K562 (cell line): ENCODE results near the gene ARHGAP35. TPM values are rescaled to one million over a fixed set of nuclear protein-coding genes. Genes with fewer than 3 reads are reported as not detected.

Experiments used
- CBX3 ChIP-seq, 2 experiments: IDR thresholded peaks; 1 replicate in 1 of 2; 2 replicates in 1 of 2; pipeline ENCODE4 v1.6.1; 2012; ENCODE audit warnings: inconsistent platforms in 2 of 2, low read length in 2 of 2, borderline replicate concordance in 1 of 2, control low read depth in 1 of 2
- CREB3L1 ChIP-seq: fragments of 450-650 bp; IDR thresholded peaks from 2 replicates; pipeline ENCODE4 v1.6.1; 2014; ENCODE audit warnings: low read depth, mild to moderate bottlenecking, moderate library complexity, borderline replicate concordance
- EHMT2 ChIP-seq: fragments of 450-650 bp; IDR thresholded peaks from 2 replicates; pipeline ENCODE4 v1.6.1; 2018; ENCODE audit warnings: antibody characterized with exemption
- ETS2 ChIP-seq: IDR thresholded peaks from 2 replicates; pipeline ENCODE4 v1.6.1; 2016; ENCODE audit warnings: borderline replicate concordance, missing genetic modification characterization, mild to moderate bottlenecking, moderate library complexity, missing compliant biosample characterization; ENCODE audit not compliant: poor library complexity, severe bottlenecking
- IFI16 ChIP-seq: fragments of 250-450 bp; sonication (Bioruptor Pico); IDR thresholded peaks from 2 replicates; pipeline ENCODE4 v2.1.2; 2022; ENCODE audit warnings: mild to moderate bottlenecking, inconsistent platforms
- KDM1A ChIP-seq, 2 experiments: fragments of 450-650 bp; IDR thresholded peaks; 2 replicates each; pipeline ENCODE4 v1.6.1; 2016; ENCODE audit warnings: mild to moderate bottlenecking in 2 of 2
- MCM2 ChIP-seq: fragments of 450-650 bp; IDR thresholded peaks from 2 replicates; pipeline ENCODE4 v1.6.1; 2017; ENCODE audit warnings: low read depth, mild to moderate bottlenecking
- MIER1 ChIP-seq: fragments of 450-650 bp; IDR thresholded peaks from 2 replicates; pipeline ENCODE4 v1.6.1; 2016; ENCODE audit warnings: antibody characterized with exemption, mild to moderate bottlenecking, low read depth
- MTA3 ChIP-seq: fragments of 450-650 bp; formaldehyde crosslinking; IDR thresholded peaks from 2 replicates; pipeline ENCODE4 v1.6.1; 2017; ENCODE audit warnings: mild to moderate bottlenecking, borderline replicate concordance
- NELFE ChIP-seq: IDR thresholded peaks from 2 replicates; pipeline ENCODE4 v1.6.1; 2011; ENCODE audit warnings: mild to moderate bottlenecking; ENCODE audit not compliant: insufficient read depth, insufficient read length
- POLR2A ChIP-seq: fragments of 450-650 bp; conservative IDR thresholded peaks from 2 replicates; pipeline ENCODE4 v1.6.1; 2016
- POU5F1 ChIP-seq: fragments of 150-350 bp; IDR thresholded peaks from 2 replicates; pipeline ENCODE4 v1.6.1; 2014; ENCODE audit warnings: borderline replicate concordance, low read length, low read depth, mild to moderate bottlenecking; ENCODE audit not compliant: partially characterized antibody
- SRSF1 ChIP-seq: fragments of 200-400 bp; formaldehyde crosslinking; IDR thresholded peaks from 2 replicates; pipeline ENCODE4 v1.6.1; 2017; ENCODE audit warnings: mild to moderate bottlenecking, low read depth, low read length, moderate library complexity
- STAG1 ChIP-seq: sonication (generic); formaldehyde crosslinking; IDR thresholded peaks from 2 replicates; pipeline ENCODE4 v1.5.0; 2020; ENCODE audit warnings: missing genetic modification reagents, borderline replicate concordance
- U2AF1 ChIP-seq: fragments of 200-400 bp; formaldehyde crosslinking; optimal IDR thresholded peaks from 2 replicates; pipeline ENCODE3; 2017; ENCODE audit warnings: mild to moderate bottlenecking, low read depth, low read length, moderate library complexity
- WHSC1 ChIP-seq: IDR thresholded peaks from one replicate; pipeline ENCODE4 v1.6.1; 2012; ENCODE audit warnings: low read length, control low read depth, inconsistent platforms
- ZNF140 ChIP-seq: fragments of 250-450 bp; sonication (Bioruptor Pico); IDR thresholded peaks from 2 replicates; pipeline ENCODE4 v1.8.0; 2021; ENCODE audit warnings: moderate library complexity, mild to moderate bottlenecking, inconsistent platforms
- ZNF146 ChIP-seq: IDR thresholded peaks from one replicate; pipeline ENCODE4 v1.6.1; 2018; ENCODE audit warnings: missing compliant biosample characterization; ENCODE audit not compliant: unreplicated experiment
- ZNF384 ChIP-seq: IDR thresholded peaks from 2 replicates; pipeline ENCODE4 v1.6.1; 2012; ENCODE audit warnings: low read depth, low read length, improper control_type of control experiment
- ZNF445 ChIP-seq: fragments of 250-450 bp; sonication (Bioruptor Pico); IDR thresholded peaks from 2 replicates; pipeline ENCODE4 v1.4.0; 2020; ENCODE audit warnings: low read depth, mild to moderate bottlenecking, moderate library complexity
- polyA plus RNA-seq, 8 experiments: library from polyadenylated mRNA; depleted of rRNA in 4 of 8; stranded (reverse) in 5 of 8; unstranded in 3 of 8; fragments of >200 nt; fragmentation: Nextera tagmentation in 2 of 8; fragmentation: Illumina TruSeq in 1 of 8; extraction: Ambion mirVana in 2 of 8; extraction: Trizol in 1 of 8; gene quantifications; 2 replicates each; pipeline versions ENCODE4 v1.2.1 to v1.2.3, GENCODE V29; 2011 to 2014; ENCODE audit warnings: inconsistent platforms in 1 of 8, missing spikeins in 1 of 8
- total RNA-seq, 7 experiments: library from RNA; depleted of rRNA in 6 of 7; stranded (reverse); fragments of >200 nt in 6 of 7; fragmentation: Illumina TruSeq in 2 of 7; extraction: Trizol in 2 of 7; gene quantifications; 2 replicates each; pipeline versions ENCODE4 v1.2.1 to v1.2.3, GENCODE V29; 2011 to 2021; ENCODE audit warnings: low replicate concordance in 1 of 7
- TF ChIP-seq, protein P1 (sequence below): fragments of 450-650 bp; formaldehyde crosslinking; IDR thresholded peaks from 2 replicates; pipeline ENCODE4 v1.4.0; 2020; ENCODE audit warnings: mild to moderate bottlenecking, moderate library complexity
- TF ChIP-seq, protein P2 (sequence below): fragments of 250-450 bp; sonication (Bioruptor Pico); IDR thresholded peaks from 2 replicates; pipeline ENCODE4 v1.5.0; 2022; ENCODE audit warnings: mild to moderate bottlenecking
- TF ChIP-seq, protein P3 (sequence below): IDR thresholded peaks from 3 replicates; pipeline ENCODE4 v1.6.1; 2011; ENCODE audit warnings: borderline replicate concordance, mild to moderate bottlenecking; ENCODE audit not compliant: insufficient read length, insufficient read depth

ARHGAP35 gene
- total and polyA plus RNA-seq, 9 of the 15 experiments (the other 6 are each of a cell fraction or from before 2014, with no cell fraction given) = 0.27 to 26.4 (median 10.2) TPM

DNA sequence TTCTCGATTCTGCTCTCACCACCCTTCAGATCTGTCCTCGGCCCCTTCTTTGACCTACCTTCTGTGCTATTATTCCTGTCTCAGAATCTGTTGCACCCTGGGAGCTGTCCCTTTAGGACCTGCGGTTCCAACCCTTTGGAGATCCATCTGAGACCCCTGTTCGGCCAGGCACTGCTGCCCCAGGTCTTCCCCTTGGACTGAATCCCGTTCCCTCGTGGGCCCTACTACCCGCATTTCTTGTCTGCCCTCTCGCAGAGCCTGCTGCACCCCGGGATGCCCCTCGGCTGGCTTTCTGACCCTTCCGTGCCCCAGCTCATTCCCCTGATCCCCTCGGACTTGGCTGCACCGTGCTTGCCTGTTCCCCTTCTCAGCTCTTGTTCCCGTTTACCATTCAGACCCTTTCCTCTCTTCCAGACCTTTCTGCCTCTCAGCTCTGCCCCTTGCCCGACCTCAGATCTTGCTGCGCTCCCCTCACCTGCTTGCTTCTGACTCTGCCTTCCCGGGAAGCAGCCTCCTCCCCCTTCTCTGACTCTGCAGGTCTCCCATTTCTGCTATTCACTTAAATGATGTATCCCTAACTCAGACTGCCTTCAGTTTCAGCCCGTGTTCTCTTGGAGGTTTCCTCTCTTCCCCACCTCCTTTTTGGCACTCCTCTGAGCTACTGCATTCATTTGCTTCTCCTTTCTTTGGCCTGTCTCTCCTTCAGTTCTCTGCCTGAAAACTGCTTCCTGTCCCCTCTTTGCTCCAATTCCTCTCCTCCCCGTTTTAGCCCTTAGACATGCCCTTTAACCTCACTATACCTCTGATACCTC, 1.1 kb downstream of the ARHGAP35 start (continued):
- TF ChIP-seq, protein P1, sequence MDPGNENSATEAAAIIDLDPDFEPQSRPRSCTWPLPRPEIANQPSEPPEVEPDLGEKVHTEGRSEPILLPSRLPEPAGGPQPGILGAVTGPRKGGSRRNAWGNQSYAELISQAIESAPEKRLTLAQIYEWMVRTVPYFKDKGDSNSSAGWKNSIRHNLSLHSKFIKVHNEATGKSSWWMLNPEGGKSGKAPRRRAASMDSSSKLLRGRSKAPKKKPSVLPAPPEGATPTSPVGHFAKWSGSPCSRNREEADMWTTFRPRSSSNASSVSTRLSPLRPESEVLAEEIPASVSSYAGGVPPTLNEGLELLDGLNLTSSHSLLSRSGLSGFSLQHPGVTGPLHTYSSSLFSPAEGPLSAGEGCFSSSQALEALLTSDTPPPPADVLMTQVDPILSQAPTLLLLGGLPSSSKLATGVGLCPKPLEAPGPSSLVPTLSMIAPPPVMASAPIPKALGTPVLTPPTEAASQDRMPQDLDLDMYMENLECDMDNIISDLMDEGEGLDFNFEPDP (CRISPR knock-in tag) = no peak
- TF ChIP-seq MTA3 (no peak), STAG1 (CRISPR knock-in tag) (no peak), ZNF384 (no peak), ZNF146 (CRISPR knock-in tag) (no peak), ZNF445 (CRISPR knock-in tag) (no peak), NELFE (no peak), SRSF1 (no peak), POU5F1 (no peak), ZNF140 (CRISPR knock-in tag) (no peak), KDM1A (IDR thresholded peaks at IDR 0.05) (0 out of 4 replicates have a peak, but pooled peaks of 1 of the 2 experiments have one; percentile 14), MCM2 (no peak), POLR2A (no peak), EHMT2 (peak; percentile 25; the same call in 1 of the 2 replicates), WHSC1 (no peak), MIER1 (no peak), IFI16 (CRISPR knock-in tag) (no peak), CBX3 (IDR thresholded peaks at IDR 0.05; ENCODE audit: borderline replicate concordance in 1 of 2, low read length in 2 of 2) (no peak), CREB3L1 (no peak), ETS2 (tag) (no peak), U2AF1 (no peak)
- TF ChIP-seq, protein P2, sequence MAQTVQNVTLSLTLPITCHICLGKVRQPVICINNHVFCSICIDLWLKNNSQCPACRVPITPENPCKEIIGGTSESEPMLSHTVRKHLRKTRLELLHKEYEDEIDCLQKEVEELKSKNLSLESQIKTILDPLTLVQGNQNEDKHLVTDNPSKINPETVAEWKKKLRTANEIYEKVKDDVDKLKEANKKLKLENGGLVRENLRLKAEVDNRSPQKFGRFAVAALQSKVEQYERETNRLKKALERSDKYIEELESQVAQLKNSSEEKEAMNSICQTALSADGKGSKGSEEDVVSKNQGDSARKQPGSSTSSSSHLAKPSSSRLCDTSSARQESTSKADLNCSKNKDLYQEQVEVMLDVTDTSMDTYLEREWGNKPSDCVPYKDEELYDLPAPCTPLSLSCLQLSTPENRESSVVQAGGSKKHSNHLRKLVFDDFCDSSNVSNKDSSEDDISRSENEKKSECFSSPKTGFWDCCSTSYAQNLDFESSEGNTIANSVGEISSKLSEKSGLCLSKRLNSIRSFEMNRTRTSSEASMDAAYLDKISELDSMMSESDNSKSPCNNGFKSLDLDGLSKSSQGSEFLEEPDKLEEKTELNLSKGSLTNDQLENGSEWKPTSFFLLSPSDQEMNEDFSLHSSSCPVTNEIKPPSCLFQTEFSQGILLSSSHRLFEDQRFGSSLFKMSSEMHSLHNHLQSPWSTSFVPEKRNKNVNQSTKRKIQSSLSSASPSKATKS = no peak
- TF ChIP-seq, protein P3, sequence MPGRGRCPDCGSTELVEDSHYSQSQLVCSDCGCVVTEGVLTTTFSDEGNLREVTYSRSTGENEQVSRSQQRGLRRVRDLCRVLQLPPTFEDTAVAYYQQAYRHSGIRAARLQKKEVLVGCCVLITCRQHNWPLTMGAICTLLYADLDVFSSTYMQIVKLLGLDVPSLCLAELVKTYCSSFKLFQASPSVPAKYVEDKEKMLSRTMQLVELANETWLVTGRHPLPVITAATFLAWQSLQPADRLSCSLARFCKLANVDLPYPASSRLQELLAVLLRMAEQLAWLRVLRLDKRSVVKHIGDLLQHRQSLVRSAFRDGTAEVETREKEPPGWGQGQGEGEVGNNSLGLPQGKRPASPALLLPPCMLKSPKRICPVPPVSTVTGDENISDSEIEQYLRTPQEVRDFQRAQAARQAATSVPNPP = no peak
